GM19438 (cell line): ENCODE results near the gene ANKRD12.

Experiments
- ATAC-seq: cut with Tn5 transposase; IDR thresholded peaks from one replicate; pipeline ENCODE4 v1.9.1; 2021; ENCODE audit warnings: low read depth; ENCODE audit not compliant: unreplicated experiment

ANKRD12 gene

GRCh38 chr18:9177466-9177865 is 40.9 kb downstream of the ANKRD12 start:
- no peak for ATAC-seq

GRCh38 chr18:9178557-9178956 is 42.0 kb downstream of the ANKRD12 start:
- ATAC-seq = no peak

GRCh38 chr18:9181275-9181674 is 44.7 kb downstream of the ANKRD12 start:
- no peak for ATAC-seq

- no peak for ATAC-seq
Measured at GRCh38 chr18:9182852-9183399, 46.3 kb downstream of the ANKRD12 start.

GRCh38 chr18:9184998-9185613 is 48.5 kb downstream of the ANKRD12 start:
- ATAC-seq = no peak

- ATAC-seq = no peak
Measured at GRCh38 chr18:9188359-9189231, 52.0 kb downstream of the ANKRD12 start.

- no peak for ATAC-seq
Measured at GRCh38 chr18:9189491-9189890, 52.9 kb downstream of the ANKRD12 start.

GRCh38 chr18:9191658-9192256 is 55.2 kb downstream of the ANKRD12 start:
- ATAC-seq = no peak

GRCh38 chr18:9193031-9193430 is 56.5 kb downstream of the ANKRD12 start:
- ATAC-seq = no peak

GRCh38 chr18:9196568-9196967 is 60.0 kb downstream of the ANKRD12 start:
- ATAC-seq = no peak

- no peak for ATAC-seq
Measured at GRCh38 chr18:9199681-9200080, 63.1 kb downstream of the ANKRD12 start.

- ATAC-seq = no peak
Measured at GRCh38 chr18:9201224-9201623, 64.6 kb downstream of the ANKRD12 start.

- no peak for ATAC-seq
Measured at GRCh38 chr18:9204659-9205058, 68.1 kb downstream of the ANKRD12 start.

GRCh38 chr18:9206421-9206820 is 69.8 kb downstream of the ANKRD12 start:
- ATAC-seq = no peak

GRCh38 chr18:9209279-9209678 is 72.7 kb downstream of the ANKRD12 start:
- ATAC-seq = no peak

GRCh38 chr18:9210966-9211365 is 74.4 kb downstream of the ANKRD12 start:
- no peak for ATAC-seq

GRCh38 chr18:9211955-9212354 is 75.4 kb downstream of the ANKRD12 start:
- ATAC-seq = no peak

GRCh38 chr18:9215221-9215933 is 78.8 kb downstream of the ANKRD12 start:
- ATAC-seq = no peak

- ATAC-seq = no peak
Measured at GRCh38 chr18:9216459-9216858, 79.9 kb downstream of the ANKRD12 start.

GRCh38 chr18:9217743-9218451 is 81.3 kb downstream of the ANKRD12 start:
- no peak for ATAC-seq
